Panc1 (cell line): Measurements from ENCODE around the gene CCDC12.

ENCODE experiments used
- CTCF ChIP-seq: fragments of 450-650 bp; IDR thresholded peaks from 2 replicates; pipeline ENCODE4 v1.5.1; 2017; ENCODE audit warnings: mild to moderate bottlenecking
- POLR2AphosphoS5 ChIP-seq: IDR thresholded peaks from 2 replicates; pipeline ENCODE4 v1.6.1; 2012; ENCODE audit warnings: mild to moderate bottlenecking, low read depth, low read length, moderate library complexity
- SIN3A ChIP-seq: IDR thresholded peaks from 2 replicates; pipeline ENCODE4 v1.6.1; 2012; ENCODE audit warnings: low read depth, mild to moderate bottlenecking, low read length, moderate library complexity, borderline replicate concordance; ENCODE audit not compliant: insufficient read depth
- TCF7L2 ChIP-seq: IDR thresholded peaks from 2 replicates; pipeline ENCODE4 v1.6.1; 2011; ENCODE audit warnings: mild to moderate bottlenecking, low read depth, low read length, inconsistent platforms
- TF ChIP-seq, protein P1 (sequence below), 2 experiments: IDR thresholded peaks; 2 replicates each; pipeline ENCODE4 v1.6.1; 2011 to 2012; ENCODE audit warnings: low read depth in 2 of 2, control low read depth in 1 of 2, low read length in 1 of 2, mild to moderate bottlenecking in 1 of 2, moderate library complexity in 1 of 2; ENCODE audit not compliant: insufficient read depth in 1 of 2

DNA sequence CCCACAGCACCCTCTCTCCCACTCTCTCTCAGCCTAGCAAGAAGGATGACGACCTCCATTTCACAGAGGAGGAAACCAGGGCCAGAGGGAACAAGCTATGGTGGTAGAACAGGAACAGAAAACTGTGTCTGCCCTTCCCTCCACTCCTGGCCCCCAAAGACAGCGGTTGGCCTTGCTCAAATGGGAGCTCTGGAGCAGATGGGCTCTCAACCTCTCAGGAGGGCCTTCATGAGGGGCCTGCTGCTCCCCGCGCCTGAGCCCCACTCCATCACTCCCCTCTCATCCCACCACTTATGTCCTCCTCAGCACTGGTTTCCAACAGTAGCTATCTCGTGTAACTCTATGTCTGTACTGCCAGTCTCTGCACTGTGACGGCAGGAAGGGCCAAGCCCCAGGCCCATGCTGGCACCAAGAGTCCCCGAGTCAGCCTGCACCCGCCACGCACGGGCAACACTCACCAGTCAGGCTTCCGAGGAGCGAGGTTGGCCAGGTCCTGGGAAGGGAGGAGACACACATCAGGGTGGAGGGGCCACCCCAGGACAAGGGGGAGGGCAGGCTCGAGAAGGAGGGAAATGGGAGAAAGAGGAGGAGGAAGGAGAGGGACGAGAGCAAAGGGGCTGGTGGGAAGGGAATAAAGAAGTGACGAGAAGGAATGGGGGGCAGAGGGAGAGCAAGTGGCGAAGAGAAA is 53.5 kb downstream of the CCDC12 start:
- no peak for TF ChIP-seq CTCF
- TF ChIP-seq, protein P1, sequence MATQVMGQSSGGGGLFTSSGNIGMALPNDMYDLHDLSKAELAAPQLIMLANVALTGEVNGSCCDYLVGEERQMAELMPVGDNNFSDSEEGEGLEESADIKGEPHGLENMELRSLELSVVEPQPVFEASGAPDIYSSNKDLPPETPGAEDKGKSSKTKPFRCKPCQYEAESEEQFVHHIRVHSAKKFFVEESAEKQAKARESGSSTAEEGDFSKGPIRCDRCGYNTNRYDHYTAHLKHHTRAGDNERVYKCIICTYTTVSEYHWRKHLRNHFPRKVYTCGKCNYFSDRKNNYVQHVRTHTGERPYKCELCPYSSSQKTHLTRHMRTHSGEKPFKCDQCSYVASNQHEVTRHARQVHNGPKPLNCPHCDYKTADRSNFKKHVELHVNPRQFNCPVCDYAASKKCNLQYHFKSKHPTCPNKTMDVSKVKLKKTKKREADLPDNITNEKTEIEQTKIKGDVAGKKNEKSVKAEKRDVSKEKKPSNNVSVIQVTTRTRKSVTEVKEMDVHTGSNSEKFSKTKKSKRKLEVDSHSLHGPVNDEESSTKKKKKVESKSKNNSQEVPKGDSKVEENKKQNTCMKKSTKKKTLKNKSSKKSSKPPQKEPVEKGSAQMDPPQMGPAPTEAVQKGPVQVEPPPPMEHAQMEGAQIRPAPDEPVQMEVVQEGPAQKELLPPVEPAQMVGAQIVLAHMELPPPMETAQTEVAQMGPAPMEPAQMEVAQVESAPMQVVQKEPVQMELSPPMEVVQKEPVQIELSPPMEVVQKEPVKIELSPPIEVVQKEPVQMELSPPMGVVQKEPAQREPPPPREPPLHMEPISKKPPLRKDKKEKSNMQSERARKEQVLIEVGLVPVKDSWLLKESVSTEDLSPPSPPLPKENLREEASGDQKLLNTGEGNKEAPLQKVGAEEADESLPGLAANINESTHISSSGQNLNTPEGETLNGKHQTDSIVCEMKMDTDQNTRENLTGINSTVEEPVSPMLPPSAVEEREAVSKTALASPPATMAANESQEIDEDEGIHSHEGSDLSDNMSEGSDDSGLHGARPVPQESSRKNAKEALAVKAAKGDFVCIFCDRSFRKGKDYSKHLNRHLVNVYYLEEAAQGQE (IDR thresholded peaks at IDR 0.05; ENCODE audit: insufficient read depth in 1 of 2, low read depth in 2 of 2, low read length in 1 of 2), result no peak
- no peak for TF ChIP-seq POLR2AphosphoS5
- TF ChIP-seq SIN3A, result no peak
- TF ChIP-seq TCF7L2, result no peak
